NCI-H1436 (cell line): Measurements from ENCODE around the gene DELE1.

Experiments
- DNase-seq: peaks from one replicate; lab custom pipeline; 2025; lab: John Stamatoyannopoulos, UW

The DELE1 gene, protein sequence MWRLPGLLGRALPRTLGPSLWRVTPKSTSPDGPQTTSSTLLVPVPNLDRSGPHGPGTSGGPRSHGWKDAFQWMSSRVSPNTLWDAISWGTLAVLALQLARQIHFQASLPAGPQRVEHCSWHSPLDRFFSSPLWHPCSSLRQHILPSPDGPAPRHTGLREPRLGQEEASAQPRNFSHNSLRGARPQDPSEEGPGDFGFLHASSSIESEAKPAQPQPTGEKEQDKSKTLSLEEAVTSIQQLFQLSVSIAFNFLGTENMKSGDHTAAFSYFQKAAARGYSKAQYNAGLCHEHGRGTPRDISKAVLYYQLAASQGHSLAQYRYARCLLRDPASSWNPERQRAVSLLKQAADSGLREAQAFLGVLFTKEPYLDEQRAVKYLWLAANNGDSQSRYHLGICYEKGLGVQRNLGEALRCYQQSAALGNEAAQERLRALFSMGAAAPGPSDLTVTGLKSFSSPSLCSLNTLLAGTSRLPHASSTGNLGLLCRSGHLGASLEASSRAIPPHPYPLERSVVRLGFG

DNA sequence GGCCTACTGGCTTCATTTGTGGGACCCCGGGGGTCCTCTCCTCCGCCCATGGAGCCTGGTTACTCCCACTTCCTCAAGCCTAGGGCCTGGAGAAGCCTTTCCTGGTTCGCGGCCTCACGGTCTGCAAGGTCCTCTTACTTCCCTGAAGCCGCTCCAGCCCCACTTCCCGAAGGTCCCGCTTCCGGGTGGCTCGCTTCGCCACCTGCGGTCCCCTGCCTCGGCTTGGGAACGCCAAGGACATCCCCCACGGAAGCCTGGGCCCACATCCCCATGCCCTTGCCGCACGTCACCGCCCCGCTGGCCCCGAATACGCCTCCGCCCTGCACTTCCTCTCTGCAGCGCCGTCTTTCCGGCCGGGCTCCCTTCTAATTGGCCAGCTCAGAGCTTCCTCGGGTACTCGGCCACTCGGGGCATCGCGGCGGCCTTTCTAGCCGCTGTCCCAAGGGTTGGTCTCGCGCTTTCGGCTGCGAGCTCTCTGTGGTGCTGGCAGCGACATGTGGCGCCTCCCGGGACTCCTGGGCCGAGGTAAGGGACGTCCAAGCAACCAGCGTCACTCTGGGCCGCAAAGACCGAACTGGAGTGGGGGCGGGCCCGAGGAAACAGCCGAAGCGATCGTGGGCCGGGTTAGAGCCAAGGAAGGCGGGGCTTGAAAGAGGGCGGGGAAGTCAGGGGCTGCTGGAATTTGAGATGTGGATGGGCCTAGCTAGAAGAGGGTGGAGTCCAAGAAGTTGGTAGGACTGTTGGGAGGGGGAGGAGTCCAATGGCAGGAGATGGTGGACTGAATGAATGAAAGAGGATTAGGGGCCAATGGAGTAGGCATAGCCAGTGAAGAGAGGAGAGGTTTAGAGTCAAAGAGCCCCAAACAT is at the start of gene DELE1:
DELE1 (plus strand) TSS at position 424 of the 866 bp plus-strand sequence; CDS start at position 495, 71 bp downstream.
- DNase-seq, result peak; percentile 87

DNA sequence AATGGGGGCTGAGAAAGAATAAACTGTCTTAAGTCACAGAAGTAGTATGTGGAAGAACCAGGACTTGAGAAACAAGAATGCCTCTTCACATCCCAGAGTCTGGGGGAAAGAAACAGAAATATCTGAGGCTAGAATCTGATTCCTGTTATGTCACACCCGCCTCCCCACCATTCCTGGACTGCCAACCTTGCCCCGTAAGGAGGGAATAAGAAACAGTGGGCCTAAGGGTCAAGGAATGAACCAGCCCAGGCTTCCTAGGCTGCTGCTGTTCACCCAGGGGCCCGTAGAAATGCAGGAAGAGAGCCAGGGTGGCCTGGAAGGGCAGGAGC is 49.8 kb upstream of the DELE1 start:
- DNase-seq, result no peak

DNA sequence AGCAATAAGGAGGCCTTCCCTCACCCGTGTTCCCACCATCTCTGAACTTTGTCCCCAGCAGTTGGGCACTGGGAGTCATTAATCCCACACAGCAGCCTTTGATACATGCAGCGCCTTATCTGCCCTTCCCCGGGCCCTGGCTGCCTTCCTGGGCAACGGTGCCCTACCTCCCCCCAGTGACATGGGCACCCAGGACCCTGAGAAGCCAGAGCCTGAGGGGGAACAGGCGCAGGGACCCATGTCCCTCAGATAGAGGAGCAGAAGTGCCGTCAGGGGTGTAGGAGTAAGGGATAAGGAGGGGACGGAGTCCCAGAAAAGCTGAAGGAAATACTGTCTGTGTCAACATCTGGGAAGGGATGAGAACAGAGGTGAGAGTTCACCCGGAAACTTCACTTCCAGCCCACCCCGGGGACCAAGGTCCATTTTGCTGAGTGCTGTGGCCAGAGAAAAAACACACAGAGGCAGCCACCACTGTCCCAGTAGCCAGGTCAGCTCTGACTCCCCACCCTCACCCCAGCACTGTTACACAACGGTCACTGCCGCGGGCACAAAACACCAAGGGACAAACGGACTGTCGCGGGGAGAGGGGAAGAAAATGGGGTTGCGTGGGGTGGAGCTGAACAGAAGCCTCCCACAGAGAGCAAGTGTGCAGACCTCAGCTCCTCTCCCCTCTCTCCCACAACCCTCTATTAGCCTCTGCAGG is 49.3 kb upstream of the DELE1 start:
- no peak for DNase-seq

DNA sequence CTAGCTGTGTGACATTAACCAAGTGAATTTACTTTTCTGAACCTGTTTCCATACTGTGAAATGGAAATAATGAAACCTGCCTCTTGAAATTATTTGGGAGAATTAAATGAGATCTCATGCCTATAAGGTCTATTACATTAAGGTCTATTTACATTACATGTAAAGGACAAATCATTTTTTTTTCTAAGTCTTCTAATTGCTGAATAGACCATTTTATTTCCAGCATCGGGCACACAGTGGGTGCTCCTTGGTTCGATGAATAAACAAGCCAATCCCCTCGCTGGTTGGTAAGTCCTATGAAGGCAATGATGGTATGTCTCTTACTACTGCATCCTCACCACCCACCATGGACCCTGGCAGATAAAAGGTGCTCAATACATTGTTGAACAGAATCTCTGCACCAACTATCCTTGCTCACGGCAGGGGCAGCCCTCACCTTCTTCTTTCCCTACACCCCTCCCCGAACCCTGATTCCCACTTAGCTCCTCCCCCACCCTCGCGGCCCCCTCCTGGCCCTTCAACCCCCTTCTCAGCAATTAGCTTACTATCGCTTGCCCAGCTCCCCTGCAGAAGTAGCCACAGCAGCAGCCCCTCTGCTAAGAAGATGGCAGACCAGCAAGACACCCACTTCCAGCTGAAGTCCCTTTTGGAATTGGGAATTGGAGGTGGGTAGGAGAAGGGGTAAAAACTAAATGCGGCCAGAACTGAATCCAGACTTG is 48.5 kb upstream of the DELE1 start:
- no peak for DNase-seq

DNA sequence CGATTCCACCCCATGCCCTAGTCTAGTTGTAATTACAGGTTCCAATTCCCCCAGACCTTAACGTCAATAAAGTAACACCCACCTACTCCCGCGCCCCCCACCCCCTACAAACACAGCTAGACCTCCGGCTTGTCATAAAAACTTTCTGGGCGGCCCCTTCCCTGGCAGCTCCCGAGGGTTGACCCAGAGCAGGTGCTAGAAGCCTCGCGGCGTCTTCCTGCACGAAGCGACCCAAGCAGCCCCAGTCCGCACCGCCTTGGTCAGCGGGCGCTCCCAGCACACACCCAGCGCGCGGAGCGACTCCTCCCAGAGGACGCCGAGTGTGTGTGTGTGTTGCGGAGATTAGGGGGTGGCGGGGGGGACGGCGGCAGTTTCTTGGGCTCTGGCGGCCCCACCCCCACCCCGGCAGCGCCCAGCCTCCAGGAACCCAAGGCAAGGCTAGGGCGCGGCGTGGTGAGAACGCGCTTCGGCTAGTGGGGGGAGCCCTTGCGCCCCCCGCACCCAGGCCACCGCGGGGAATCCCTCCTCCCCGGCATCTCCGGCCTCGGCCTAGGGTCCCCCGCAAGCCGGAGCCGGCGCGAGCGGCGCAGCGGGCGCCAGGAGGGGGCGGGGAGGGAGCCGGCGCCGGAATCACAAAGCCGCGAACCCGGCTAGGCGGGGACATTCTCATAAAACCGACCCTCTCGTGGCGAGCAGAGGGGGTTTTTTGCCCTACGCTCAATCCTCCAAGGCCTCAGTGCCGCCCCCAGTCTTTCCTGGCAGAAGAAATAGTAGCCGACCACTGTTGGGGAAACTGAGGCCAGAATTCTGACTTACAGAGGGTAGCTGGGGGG is 47.7 kb upstream of the DELE1 start:
- peak; percentile 25 for DNase-seq

DNA sequence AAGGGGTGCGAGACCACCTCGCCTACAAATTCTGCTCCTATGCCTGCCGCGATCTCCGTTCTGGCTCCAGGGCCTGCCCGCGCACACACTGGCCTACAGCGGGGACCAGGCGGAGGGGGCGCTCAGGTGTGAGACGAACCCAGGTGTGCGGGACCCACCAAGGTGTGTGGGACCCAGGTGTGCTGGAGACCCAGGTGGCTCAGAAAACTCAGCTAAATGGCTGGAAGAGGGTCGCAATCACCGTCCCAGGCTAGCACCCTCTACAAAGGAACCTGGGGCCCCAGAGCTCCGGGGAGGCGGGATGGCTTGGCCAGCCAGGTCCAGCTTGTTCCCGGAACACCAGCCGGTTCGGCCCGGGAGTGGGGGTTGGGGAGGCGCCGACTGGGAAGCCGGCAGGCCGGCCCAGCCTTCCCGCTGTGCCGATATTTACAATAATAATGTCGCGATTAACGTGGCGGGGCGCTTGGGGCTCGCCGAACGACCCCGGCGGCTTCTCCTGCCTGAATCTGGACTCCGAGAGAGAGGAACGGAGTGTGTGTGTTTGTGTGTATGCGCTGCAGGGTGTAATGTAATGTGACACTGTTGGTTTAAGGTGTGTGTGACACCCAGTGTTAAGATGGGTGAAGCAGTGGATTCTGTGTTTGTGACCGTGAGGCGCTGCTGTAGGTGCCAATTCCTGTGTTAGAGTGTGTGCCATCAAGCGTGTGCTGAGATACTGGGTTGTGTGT is 46.9 kb upstream of the DELE1 start:
- DNase-seq, result no peak

DNA sequence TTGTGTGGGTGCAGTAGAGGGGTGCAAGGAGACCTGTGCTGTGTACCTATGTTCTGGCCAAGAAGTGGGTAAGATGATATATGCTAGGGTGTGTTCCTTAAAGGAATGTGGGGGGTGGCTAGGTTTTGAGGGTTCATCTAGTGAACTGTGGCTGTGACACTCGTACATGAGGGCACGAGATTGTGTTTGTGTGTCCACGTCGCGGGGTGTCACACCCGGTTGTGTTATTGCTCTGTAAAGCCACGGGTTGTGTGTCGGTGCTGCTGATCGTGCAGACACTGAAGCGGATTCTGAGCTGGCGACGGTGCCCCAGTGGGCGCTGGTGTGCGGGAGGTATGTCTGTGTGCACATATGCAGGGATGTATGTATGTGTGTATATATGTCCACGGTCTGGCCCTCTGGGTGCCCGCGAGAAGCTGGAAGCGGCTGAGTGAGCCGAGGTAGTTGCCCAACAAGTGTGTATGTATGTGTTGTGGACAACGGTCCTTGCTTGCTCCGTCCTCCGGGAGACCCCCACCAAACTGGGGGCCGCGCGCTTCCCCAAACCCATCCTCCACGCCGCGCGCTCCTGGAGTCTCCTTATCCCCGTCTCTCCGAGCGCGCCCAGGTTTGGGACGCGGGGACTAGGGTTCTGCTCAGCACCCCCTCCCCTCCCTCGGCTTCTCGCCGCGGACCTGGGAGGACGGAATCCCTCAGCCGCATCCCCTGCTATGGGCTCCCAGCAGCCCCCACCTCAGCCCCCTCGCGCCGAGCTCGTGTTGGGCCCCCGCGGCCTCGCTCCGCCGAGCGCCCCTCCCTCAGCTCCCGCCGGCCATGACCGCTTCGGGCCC is 46.1 kb upstream of the DELE1 start:
- DNase-seq, result no peak

DNA sequence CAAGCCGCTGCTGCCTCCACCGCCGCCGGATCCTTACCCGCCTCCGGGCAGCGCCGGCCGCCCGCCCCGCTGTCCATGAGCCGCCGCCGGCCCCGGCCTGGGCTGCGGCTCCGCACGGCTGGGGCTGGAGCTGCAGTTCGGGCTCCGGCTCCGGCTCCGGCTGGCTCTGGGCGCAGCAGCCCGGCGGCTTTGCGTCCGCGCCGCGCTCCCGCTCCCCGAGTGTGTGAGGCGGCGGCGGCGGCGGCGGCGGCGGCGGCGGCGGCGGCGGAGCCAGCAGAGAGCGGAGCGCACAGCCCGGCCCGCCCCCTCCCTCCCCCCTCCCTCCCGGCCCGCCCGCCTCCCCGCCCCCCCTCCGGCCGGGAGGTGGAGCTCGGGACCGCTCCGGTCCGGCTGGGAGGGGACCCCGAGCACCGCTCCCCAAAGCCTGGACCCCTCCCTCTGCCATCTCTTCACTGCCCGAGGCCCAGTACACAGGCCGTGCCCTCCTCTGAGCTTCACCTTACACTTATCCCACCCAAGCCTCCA is 45.4 kb upstream of the DELE1 start, which contains the start of gene PCDH1:
PCDH1 (minus strand) TSS at position 225 of the 525 bp plus-strand sequence; CDS start at position 77, 148 bp downstream.
- peak; percentile 30 for DNase-seq

DNA sequence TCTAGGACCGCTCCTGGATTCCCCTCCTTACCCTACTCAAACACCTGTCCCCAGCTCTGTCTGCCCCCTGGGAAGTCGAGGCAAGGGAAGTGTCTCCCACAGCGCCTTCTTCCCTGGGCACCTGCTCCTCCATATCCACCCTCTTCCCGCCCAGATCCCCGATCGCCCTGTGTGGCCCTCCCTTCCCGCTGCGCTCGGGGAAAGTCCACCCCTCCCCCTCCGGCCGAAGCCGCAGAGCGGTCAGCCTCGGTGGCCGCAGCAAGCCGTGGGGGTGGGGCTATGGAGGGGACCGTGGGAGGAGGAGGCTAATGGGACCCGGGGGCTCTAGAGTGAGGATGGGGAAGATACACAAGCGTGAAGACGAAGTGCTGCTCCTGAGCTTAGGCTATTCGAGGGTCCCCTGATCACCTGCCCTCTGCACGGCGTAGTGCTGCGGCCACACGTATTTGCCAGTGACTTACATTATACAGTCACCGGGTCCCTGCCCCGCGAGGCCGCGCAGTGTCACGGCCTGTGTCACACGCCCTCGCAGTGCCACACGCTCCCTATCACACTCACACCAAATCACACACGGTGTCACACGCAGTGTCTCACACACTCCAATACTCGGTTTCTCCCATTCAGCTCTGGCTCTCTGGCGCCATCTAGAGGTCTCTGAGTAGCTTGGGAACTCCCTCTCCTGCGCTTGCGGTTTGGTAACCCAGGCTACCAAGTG is 44.8 kb upstream of the DELE1 start:
- peak; percentile 95 for DNase-seq

DNA sequence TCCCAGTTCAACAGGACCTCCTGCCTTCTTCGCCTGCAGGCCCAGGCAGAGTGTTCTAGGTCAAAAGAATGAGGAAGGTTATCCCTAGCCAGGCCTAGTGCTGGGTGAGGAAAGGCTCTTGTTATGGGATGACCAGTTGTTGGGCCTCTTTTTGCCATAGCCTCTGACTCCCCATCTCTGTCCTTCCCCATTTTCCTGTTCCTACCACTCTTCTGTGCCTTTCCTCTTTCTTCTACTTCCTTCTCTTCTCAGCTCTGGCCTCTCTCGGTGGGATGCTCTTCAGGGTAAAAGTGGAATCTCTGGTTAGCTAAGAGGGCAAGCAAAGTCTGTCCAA is 44.3 kb upstream of the DELE1 start:
- DNase-seq, result no peak

DNA sequence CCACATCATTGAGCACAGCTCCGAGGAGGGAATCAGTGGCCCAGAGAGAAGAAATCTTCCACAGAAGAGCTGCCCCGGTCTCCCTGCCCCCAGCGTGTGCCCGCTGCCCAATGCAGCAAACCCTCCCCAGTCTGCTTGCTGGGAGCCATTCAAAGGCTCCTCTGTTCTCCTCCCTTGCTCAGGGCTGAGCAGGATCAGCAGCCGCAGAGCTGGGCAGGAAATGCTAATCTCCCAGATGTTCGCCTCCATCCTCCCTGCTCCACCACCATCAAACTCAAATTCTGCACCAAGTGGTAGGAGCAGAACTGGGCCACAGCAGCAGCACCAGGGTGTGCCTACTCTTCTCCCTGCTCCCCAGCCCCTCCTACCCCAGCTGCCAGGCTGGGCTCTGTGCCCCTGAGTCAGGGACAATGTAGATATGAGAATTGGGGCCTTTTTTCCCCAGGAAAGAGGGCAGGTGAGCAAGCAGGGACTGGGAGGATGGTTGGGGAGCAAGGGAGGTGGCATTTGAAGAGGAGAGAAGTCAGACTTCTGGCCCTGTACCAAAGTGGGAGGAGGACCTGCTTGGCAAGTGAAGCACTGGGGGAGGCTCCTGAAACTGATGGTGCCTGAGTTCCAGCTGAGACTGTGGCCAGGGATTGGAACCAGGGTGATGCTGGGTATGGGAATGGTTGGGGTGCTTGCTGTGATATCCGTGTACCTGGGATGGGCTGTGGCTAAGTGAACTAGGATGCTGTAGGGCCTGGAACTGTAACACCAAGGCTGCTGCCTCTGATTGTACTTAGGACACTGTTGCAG is 43.5 kb upstream of the DELE1 start:
- DNase-seq, result no peak

DNA sequence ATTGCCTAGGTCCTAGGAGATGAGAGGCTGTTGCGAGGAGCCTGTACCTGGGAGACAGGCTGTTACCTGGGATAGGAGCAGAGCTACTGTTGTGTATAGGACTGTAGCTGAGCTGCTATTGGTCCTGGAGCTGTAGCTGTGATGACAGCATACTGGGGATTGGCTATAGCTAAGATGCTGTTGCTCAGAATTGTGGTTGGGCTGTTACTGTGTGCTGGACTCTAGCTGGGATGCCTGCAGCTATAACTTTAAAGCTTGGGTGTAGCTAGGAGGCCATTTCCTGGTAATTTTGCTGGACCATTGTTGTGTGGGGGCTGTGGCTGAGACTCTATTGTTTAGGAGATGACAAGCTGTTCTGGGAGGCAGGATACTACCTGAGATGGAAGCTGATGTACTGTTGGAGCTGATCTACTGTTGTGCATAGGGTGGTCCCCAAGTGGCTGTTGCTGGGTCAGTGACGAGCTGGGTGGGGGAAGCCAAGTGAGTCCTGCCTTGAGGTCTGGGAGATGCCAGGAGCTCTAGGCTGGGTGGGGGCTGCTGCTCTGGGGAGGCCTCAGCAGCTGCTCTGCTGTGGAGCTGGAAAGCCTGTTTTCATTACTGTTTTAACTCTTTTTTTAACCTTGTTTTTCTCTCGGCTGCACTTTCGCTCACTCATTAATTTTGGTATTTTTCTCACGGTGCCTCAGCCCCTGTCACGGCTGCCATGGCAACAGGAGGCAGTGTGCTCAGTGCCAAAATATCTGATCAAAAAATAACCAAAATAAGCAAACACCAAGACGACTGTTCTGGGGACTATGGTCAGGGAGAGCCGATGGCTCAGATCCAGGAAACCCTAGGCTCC is 42.5 kb upstream of the DELE1 start:
- DNase-seq, result no peak

DNA sequence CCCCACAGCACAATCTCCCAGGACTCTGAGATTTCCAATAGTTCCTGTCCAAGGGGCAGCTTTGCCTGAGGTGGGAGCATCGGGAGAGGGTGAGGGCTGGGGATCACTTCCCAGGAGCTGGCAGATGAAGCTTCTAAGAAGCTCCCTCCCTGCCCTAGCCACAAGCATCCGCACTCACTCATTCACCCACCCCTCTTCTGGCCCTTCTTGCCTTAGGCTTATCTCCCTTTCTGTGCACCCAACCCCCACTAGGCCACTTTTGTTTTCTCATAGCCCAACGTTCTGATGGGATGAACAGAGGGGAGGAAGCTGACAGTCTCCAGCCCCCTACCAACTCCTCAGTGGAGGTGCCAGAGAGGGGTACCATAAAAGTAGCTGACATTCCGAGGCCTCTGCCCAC is 41.8 kb upstream of the DELE1 start:
- no peak for DNase-seq

DNA sequence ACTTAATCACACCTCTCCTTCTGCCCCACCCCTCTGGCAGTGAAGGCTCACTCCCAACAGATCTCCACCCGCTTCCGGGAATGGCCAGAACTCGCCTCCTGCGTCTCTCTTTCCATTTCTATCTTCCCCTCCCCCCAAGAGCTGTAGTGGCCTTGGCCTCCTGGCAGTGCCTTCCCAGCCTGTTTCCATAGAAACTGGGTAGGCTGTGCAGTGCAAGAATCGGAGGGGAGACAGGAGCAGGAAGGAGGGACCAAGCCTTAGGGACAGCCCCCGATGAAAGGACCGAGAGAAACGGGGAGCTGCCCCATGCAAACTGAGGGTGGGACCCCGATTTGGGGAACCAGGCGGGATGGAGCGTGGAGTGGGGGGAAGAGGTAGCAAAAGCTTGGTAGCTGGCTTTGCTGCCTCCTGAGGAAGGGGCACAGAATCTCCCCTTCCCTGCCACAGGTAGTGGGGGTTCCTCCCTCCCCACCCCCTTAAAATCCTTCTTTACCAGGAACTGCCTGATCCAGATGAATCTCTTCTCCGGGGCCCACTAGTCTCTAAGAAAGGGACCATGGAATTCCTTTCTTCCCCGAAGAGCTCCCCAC is 41.0 kb upstream of the DELE1 start:
- no peak for DNase-seq

DNA sequence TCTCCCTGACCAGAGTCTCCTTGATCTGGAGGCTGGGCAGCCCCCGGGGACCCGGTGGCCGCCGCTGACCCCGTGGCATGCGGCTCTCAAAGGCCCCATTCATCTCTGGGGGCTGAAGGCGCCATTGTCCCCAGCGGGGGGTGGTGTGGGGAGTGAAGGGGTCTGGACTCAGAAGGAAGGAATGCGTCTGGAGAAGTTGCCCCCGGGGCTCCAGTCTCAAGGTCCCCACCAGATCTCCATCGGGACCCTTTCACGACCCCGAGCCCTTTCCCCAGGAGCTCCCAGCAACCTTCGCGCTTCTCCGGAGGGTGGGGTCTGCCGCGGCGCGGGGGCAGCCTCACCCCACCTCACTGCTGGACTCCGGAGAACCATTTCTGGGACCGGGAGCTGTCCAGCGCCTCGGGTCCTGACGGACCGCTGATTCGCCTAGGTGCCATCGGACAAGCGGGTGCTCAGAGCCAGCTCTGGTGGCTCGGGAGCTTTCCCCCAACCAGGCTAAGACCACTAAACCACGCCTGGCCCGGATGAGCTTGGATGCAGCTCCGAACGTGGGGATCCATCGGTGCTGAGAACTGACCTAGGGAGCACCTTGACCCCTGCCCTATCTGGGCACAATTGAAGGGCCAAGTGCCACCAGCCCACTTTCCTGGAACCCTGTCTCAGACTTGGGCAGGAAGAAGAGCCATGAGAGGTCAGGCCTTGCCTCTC is 40.3 kb upstream of the DELE1 start:
- DNase-seq, result no peak
